Vagina (tissue), 2 donors: ENCODE data around the gene SURF1.

Experiments used
- POLR2A ChIP-seq, 2 donors: fragments of 450-650 bp; IDR thresholded peaks; one replicate each; pipeline ENCODE4 v1.6.1; 2017; ENCODE audit warnings: antibody characterized with exemption in 2 of 2, mild to moderate bottlenecking in 2 of 2, moderate library complexity in 2 of 2
- POLR2AphosphoS5 ChIP-seq, 2 donors: sonication (generic); formaldehyde crosslinking; IDR thresholded peaks; one replicate each; pipeline ENCODE4 v1.9.0; 2017; ENCODE audit warnings: antibody characterized with exemption in 2 of 2, mild to moderate bottlenecking in 2 of 2, low read depth in 1 of 2; ENCODE audit not compliant: insufficient read depth in 1 of 2
- TF ChIP-seq, protein P1 (sequence below), 3 experiments: fragments of 450-650 bp in 2 of 3; fragments of 200-600 bp in 1 of 3; sonication (generic) in 1 of 3; IDR thresholded peaks; one replicate each; pipeline ENCODE4 v1.5.1; 2017 to 2019; ENCODE audit warnings: antibody characterized with exemption in 3 of 3, mild to moderate bottlenecking in 2 of 3, moderate library complexity in 2 of 3

DNA sequence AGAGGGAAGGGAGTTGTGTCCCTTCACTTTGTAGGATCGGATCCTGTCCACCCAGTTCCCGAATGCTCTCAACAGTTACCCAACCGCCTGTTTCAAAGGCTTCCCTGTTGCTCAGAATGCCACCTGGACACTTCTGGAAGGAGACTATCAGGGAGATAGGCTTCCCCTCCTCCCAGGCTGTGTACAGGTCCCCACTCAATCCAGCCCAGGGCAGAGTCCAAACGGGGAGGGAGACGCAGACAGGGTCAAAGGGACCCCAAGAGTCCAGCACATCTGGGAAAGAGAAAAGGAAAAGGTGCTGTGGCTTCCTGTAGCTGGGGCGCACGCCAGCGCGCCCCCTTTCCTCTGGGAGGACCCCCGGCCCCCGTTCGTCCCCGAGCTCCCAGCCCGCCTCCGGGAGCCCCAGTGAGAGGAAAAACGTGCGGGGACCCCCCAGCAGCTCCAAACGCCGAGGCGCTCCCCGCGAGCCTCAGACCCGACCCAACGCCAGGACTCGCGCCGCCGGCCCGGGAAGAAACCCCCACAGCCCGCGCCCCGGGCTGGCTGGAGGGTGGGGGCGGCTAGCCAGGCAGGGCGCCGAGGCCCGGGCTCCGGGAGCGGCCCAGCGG, 18.9 kb upstream of the SURF1 start:
- TF ChIP-seq, protein P1, sequence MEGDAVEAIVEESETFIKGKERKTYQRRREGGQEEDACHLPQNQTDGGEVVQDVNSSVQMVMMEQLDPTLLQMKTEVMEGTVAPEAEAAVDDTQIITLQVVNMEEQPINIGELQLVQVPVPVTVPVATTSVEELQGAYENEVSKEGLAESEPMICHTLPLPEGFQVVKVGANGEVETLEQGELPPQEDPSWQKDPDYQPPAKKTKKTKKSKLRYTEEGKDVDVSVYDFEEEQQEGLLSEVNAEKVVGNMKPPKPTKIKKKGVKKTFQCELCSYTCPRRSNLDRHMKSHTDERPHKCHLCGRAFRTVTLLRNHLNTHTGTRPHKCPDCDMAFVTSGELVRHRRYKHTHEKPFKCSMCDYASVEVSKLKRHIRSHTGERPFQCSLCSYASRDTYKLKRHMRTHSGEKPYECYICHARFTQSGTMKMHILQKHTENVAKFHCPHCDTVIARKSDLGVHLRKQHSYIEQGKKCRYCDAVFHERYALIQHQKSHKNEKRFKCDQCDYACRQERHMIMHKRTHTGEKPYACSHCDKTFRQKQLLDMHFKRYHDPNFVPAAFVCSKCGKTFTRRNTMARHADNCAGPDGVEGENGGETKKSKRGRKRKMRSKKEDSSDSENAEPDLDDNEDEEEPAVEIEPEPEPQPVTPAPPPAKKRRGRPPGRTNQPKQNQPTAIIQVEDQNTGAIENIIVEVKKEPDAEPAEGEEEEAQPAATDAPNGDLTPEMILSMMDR (IDR thresholded peaks at IDR 0.05) = no peak
- no peak for TF ChIP-seq POLR2A (IDR thresholded peaks at IDR 0.05)
- no peak for TF ChIP-seq POLR2AphosphoS5 (IDR thresholded peaks at IDR 0.05; ENCODE audit: insufficient read depth in 1 of 2, low read depth in 1 of 2)
